HCEC 1CT (cell line): ENCODE data around the gene CILP.
A peak's percentile ranks its signal among the peaks of the same experiment; 100 is the strongest.

Source experiments
- DNase-seq: peaks from one replicate; pipeline ENCODE4 v3.0.0-alpha.2; 2017

CILP gene

DNA sequence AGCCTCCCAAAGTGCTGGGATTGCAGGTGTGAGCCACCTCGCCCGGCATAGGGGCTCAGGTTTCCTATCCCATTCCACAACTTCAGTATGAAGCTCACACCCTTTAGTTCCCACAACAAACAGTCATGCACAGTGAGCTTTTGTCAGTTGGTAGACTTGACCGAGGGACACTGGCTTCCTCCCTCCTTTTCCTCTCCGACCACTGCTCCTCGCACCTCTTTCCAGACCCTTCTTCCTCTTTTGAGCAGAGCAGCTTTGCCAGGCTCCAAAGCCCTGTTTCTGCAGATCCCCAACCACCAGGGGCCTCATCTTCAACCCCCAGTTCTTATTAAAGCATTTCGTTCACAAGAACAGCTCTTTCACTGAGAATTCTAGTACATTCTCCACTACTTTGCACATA, 12.7 kb upstream of the CILP start:
- DNase-seq, result no peak

DNA sequence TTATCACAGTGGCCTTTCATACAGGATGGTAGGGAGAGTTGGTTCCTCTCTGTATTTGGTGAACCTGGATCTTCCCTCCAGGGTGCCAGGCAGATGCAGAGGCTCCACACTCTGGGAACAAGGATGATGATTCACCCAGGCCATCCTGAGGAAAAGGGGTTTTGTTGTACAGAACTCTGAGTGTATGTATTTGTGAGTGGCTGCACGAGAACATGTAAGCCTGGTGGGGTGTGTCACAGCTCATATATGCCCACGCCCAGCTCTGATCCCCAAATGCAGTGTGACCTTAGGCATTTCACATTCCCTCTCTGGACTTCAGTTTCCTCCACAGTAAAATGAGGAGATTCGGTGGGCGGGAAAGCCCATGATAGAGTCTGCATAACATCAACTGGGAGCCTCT, 11.6 kb upstream of the CILP start:
- no peak for DNase-seq

DNA sequence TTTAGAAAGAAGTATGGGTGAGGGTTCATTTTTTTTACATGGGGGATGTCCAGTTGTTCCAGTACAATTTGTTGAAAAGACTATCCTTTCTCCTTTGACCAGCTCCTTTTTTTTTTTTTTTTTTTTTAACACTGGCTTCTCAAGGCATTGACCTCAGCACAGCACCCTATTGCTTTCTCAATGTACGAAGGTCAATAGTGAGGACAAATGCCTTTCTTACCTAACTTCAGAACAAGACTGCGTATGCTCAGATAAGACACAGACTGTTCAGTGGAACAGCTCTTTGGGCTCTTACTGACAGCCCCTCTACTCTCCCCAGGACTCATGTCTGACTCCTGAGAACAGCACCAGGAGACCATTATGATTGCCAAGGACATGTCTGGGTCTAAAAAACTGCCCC, 10.4 kb upstream of the CILP start:
- no peak for DNase-seq

DNA sequence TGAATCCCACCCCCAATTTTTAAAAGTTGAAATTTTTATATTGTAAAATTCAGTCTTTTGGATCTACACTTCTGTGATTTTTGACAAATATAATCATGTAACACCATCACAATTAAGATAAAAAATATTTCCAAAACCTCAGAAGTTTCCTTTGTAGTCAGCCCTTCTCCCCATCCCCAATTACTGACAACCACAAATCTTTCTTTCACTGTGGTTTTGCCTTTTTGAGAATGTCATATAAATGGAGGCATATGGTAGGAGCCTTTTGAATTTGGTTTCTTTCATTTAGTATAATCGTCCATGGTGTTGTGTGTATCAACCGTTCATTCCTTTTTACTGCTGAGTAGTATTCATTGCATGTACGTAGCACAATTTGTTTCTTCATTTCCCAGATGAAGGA, 7.9 kb upstream of the CILP start:
- DNase-seq, result no peak

DNA sequence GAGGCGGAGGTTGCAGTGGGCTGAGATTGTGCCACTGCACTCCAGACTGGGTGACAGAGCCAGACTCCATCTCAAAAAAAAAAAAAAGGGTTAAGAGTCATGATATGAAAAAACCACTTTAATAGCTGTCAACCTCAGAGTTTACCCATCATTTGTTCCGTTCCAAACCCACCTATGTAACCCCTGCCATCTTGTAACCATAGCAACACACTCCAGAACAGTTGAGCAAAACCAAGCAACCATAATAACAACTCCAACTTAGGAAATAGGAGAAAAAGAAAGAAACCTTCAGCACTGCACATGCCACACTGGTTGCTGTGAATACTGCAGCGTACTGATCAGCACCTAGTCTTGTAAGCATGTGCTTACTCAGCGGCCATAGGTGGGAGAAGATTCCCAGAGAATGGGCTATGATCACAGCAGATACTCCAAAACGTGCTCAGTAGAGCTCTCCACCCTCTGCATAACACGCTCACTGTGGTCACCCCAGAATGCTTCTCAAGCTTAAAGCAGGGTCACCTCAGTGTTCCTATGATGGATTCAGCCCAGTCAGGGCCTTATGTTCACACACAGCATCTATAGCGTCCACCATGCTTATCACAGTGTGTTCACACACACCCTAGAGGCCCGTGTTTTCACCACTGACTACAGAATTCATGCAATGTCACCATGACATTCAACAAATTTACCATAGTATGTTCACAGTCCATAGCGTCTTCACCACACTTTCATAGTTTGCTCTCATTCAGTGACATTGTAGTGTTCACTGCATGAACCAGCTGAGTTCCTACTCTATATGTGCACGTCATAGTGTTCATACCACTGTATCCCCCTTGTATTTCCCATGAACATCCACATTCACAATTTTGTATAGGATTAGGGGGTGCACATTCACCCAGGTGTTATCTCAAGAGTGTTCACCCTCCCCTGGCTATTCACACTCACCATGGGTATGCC, 6.5 kb upstream of the CILP start:
- DNase-seq, result no peak

DNA sequence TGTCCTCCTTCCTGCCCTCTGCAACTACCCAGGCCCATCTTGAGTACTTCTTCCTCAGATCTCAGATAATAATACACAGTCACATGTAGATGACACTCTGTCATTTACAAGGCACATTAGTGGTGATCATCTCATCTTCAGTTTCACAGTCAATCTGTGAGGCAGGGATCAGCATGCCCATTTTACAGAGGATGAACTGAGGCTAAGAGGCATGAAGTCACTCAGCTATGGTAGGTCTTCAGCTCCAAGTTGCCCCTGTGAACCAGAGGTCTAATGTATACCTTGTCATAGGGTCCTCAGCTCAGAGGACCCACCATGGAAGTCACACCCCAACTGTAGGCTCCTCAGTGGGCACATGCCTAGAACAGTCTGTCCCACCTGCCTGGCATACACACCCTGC, 4.2 kb upstream of the CILP start:
- DNase-seq, result no peak

DNA sequence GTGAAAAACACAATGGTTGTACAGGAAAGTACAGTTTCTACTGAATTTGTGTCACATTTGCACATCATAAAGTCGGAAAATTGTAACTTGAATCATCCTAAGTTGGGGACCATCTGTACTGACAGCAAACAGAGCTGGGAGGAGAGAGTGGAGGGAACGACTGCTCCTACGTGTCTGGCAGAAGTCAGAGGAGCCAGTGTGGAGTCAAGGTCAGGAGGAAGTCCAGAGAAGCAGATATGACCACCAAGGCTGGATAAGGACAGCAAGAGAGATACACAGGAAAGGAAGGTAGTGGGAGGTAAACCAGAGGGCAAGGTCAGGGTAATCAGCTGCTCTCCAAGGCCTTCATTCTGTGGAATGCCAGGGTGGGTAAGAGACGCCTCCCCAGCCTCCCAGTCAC, 2.7 kb upstream of the CILP start:
- no peak for DNase-seq

DNA sequence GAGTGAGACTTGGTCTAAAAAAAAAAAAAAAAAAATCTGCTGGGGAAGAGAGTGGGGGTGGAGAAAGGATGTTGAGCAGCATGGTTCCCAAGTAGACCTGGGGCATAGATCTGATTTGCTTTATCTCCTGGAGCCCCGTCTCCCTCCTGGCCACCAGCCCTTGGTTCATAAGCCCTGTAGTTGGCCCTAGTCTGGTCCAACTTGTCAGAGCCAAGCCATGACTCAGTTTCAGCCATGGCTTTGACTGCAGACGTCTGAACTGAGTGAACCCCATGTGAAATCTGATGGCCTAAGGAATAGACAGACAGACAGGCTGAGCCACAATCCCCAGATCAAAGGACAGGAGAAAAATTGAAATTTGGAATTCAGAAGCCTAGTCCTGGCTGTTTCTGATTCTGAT, 2.0 kb upstream of the CILP start:
- DNase-seq, result no peak

DNA sequence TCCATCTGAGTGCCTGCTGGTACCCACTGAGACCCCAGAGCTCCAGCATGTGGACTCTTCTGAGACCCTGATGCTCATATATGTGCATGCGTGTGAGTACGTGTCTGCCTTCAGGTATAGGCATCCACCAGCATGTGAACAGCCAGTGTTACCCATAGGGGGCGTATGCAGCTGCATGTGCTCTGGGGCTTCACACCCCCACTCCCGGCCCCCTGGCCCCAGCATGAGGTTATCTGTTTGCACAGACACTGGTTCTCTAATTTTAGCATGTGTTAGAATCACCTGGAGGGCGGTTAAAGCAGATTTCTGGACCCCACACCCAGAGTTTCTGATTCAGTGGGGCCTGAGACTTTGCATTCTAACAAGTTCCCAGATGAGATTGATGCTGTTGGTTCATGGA, 824 bp upstream of the CILP start:
- peak; percentile 11 for DNase-seq

DNA sequence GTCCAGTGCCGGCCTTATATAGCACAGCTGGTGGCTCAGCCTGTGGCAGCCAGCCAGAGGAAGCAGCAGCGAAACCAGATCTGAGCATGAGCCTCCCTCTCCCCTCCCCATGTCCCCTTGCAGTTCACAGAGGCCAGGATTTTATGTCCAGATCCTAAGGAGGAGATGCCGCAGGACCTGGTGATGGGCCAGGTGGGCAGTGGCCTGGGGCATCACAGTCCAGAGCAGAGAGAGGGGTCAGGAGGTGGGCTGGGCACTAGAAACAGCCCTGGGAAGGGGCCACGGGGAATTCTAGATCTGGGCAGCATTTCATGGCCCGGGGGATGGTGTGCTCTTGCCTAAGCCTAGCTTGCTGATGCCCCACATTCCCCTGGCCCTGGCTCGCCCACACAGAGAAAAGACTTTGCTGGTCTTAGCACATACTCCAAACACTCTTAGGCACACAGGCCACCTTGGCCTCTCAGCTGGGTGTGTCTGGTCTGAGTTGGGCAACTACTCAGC, 259 bp upstream of the CILP start:
- DNase-seq, result no peak

DNA sequence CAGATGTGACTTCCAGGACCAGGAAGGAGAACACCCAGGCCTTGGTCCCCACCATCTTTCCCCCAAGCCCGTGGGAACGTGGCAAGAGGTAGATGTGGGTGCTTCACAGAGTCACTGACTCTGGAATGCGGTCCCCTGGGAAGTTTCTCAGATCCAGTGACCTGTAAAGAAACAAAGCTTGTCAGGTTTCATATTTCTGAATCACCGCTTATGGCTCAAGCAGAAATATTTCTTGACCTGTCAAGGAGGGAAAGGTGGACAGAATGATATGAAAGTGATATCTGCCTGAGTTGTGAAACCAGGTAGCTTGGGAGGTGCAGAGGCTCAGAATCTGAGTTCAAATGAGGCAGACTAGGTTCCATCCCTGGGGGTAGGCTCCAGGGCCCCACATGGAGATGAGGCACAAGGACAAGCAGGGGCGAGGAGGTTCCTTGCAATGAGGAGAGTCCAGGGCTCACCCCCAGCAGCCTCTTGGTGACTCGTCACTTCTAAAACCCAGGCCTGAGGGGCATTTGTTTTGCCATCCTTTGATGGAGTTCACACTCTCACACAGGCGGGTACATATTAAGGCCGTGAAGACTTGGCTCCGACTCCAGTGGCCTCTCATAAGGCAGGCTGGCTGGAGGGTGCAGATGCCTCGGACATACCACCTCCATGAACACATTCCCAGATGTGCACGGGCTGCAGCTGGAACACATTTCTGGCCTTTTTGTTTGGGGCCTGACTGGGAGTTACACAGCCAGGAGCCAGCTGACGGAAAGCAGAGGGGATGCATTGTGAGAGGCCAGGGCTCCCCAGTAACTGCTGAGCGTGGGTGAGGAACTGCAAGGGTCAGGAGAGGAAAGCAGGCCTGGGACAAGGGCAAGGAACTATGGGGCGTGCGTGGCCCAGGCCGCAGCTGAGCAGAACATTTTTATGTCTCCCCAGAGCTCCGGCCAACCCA, 1.3 kb downstream of the CILP start:
- DNase-seq, result no peak

DNA sequence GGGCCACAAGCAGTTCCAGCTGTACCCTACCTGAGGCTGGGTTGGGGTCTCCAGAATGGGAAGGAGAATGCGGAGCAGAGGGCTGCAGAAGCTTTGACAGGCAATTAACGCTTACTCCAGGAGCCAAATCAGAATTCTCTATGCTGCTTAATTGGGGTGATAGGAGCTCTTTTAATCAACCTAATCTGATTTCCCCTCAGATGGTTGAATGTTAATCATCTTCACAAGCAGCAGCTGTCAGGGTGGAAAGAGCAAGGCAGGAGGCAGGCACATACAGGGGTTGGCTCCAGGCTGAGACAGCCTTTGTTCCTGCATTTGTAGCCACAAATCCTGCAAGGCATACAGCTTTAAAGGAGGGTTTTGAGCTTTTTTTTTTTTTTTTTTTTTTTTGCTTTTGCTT, 2.6 kb downstream of the CILP start:
- DNase-seq, result no peak

DNA sequence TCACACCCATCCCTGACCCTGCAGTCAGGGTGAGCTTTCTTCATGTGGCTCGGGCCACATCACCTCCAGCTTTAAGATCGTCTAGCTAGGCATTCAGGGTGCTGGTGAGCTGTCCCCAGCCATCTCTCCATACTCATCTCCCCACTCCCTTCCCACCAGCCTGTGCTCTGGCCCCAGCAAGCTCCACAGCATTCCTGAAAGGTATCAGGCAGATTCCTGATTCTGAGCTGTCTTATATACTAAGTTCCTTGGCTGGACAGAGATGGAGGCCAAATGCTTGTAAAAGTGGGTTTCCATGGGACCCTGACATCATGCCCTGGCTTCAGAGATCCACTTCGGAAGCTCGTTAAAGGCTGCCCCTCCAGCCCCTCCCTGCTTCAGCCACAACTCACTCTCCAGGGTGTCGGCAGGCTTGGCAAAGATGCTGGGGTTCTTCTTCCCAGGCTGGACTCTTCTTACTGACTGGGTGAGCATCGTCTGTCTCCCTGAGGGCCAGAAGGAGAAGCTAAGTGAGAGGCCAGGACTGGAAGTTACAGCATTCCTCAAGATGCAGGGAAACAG, 3.9 kb downstream of the CILP start:
- DNase-seq, result no peak

DNA sequence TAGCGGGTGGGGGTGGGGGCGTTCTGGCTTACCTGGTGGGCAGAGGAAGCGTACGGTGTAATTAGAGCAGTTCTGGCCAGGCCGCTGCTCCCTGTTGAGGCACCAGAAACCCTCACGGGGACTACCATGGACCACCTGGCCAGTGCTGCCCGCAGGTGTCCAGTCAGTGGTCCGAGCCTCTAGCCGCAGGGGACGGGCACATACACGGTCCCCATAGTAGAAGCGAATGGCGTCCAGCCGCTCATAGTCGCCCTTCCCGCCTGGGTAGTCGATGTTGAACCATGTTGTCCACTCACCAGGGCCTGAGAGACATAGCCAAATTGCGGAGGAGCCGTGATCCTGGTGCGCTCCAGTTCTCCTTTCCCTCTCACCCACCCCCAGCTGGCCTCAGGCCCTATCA, 4.5 kb downstream of the CILP start:
- no peak for DNase-seq

DNA sequence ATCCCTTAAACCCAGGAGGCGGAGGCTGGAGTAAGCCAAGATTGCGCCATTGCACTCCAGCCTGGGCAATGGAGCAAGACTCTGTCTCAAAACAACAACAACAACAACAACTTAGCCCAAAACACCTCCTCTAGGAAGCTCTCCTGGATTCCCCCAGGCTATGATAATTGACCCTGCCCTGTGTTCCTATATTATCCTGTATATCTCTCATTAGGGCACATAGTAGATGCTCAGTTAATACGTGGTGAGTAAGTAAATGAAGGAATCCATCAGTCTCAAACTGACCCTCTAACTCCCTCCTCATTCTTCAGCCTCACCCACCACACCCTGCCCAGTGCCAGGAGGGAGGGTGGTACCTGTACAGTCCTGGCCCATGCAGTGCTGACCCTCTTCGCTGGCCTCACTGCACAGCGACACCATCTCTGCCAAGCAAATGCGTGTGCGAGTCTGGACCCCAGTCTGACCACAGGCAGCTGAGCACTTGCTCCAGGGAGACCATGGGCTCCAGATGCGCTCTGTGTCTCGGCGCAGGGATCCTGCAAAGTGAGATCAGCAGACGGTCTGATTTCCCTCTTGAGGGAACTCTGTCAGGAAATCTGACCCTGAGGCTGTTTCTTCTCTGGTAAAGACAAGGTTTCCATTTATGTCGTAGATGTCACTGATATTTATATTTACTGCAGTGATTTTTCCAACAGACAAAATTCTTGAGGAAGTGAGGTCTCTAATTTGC, 6.2 kb downstream of the CILP start:
- no peak for DNase-seq

DNA sequence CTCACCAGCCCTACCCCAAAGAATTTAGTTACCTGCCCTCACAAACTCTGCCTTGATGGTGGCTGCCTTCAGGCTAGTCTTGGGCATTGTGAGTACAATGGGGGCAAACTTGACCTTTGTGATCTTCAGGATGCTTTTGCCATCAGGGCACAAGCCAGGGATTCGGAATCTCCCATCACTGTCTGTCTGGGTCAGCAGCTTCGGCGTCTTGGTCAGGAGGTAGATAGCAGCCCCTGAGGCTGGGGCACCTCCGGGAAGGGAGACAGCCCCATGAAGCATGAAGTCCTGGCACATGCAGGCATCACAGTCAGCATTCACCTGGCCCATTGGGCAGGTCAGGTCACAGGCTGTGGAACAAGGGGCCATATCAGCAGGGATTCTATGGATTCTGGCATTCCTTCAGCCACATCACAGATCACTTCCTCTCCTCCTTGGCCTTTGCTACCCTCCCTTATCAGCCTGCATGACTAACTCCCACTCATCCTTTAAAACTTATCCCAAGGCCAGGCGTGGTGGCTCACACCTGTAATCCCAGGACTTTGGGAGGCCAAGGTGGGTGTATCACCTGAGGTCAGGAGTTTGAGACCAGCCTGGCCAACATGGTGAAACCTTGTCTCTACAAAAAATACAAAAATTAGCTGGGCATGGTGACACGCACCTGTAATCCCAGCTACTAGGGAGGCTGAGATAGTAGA, 6.9 kb downstream of the CILP start:
- no peak for DNase-seq

DNA sequence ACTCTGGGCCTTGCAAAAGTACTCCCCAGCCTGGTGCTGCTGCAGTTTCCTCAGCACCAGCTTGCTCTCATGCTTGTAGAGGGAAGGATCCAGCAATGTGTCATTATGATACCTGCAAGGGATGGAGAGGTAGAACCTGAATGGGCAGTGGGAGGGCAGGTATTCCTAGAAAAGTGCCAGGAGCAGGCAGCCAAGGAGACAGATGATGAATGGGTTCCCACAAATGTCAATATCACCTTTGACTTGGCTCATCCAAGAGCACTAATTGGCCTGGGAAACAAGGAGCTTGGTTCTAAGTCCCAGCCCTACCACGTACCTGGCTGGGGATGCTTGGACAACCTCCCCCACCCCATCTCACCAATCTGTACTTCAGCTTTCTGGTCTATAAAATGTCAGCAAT, 9.4 kb downstream of the CILP start:
- DNase-seq, result no peak

DNA sequence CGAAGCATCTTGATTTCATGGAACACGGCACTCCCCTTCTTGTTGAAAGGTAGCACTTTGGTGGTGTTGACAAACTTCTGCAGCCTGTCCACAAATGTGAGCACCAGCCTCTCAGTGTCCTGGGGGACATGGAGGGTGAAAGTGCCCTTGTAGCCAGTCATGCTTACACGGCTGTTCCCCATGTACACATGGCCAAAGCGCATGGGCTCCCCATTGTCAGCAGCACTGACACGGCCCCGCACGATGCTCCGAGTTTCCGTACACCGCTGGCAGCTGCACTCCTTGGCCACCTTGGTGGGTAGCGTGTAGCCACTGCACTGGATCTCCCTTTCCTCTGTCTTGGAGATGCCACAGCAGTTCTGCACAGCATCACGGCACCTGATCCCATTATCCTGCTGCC, 12.7 kb downstream of the CILP start:
- DNase-seq, result no peak

DNA sequence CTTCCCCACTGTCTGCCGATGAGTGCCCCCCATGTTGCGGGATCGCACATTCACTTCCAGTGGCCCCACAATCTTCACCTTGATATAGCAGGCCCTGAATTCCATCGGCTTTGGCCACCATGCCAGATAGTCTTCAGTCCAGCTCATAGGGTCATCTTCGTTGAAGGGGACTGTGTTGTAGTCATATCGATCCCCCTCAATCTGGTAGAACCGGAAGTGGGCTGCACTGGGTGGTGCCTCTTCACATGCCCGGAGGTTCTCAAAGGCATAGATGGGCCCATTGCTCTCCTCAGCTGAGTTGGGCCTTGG, 14.0 kb downstream of the CILP start:
- DNase-seq, result no peak

DNA sequence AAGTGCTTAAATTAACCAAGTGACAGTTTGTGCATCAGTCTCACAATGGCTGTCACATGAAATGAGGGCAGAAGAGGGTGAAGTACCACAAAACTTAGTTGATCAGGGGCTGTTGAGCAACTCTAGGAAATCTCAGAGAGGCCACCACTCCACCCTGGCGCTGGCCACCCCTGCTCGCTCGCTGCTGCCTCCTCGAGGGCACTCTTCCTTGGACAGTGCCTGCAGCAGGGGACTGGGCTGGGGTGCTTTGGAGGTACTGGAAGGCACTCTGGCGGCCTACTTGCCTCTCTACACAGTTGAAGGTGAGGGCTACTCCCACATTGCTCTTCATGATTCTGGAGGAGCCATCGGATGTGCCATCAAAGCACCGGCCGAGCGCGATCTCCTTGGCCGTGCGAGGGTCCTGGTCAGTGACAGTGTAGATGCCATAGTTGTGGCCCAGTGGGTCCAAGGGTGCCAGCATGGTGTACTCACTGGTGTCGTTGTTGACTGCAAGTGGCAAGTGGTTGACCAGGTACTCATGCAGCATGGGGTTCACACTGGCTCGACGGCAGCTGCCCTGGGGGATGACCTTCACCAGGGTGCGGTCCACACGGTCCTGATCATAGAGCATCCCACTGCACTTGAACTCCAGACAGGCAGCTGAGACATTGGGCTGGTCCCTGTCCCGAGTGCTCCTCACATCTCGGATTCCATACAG, 14.5 kb downstream of the CILP start:
- DNase-seq, result no peak

DNA sequence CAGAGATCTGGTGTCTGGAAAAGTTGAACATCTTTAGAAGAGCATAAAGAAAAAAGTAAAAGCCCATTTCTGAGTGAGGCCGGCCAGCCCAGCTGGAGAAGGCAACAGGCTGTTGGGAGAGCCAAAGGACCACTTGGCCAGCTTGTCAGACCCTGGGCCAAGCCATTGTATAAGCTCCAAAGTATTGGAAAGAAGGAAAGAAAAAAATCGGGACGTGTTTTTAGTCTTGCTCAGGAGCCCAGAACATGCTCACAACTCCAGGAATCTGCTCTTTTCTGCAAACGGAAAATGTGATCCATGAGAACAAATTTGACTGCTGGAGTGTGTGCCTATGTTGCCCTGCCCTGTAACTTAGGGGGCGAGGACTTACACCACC, 15.7 kb downstream of the CILP start:
- DNase-seq, result no peak
